Progenitor cell of endocrine pancreas (in vitro differentiated cells): ENCODE measurements around the gene DNAJA4. TPM values are rescaled to one million over a fixed set of nuclear protein-coding genes. Genes with fewer than 3 reads are reported as not detected.

ENCODE experiments used
- DNase-seq: peaks from one replicate; pipeline ENCODE4 v3.0.0; 2021; ENCODE audit warnings: low spot score; ENCODE audit not compliant: unreplicated experiment
- H3K27ac Mint-ChIP-seq: 2 replicates; pipeline ENCODE4 v1.8.0; 2021; ENCODE audit warnings: mild to moderate bottlenecking, moderate library complexity, mixed read lengths
- H3K27me3 Mint-ChIP-seq: 2 replicates; pipeline ENCODE4 v1.8.0; 2021; ENCODE audit warnings: mixed read lengths
- H3K36me3 Mint-ChIP-seq: 2 replicates; pipeline ENCODE4 v1.8.0; 2022; ENCODE audit warnings: mixed read lengths; ENCODE audit not compliant: insufficient read depth
- H3K4me1 Mint-ChIP-seq: 2 replicates; pipeline ENCODE4 v1.8.0; 2021; ENCODE audit warnings: low read depth, mixed read lengths
- H3K4me3 Mint-ChIP-seq: 2 replicates; pipeline ENCODE4 v1.8.0; 2021; ENCODE audit warnings: low read depth, mild to moderate bottlenecking, moderate library complexity, mixed read lengths
- H3K9me3 Mint-ChIP-seq: 2 replicates; pipeline ENCODE4 v1.8.0; 2021; ENCODE audit warnings: low read depth, mixed read lengths
- total RNA-seq: library from RNA; stranded (reverse); gene quantifications from 2 replicates; pipeline ENCODE4 v1.2.1, GENCODE V29; 2021
- TF ChIP-seq, protein P1 (sequence below): fragments of 200-600 bp; sonication (generic); IDR thresholded peaks from one replicate; pipeline ENCODE4 v1.5.0; 2021; ENCODE audit warnings: antibody characterized with exemption, mild to moderate bottlenecking; ENCODE audit not compliant: unreplicated experiment

Gene DNAJA4
- total RNA-seq, 1 donor from 2014 or later = 4.8 TPM

GRCh38 chr15:78299101-78299930, 35.0 kb downstream of the DNAJA4 start, which contains the start of gene SKIC8:
TSS of gene SKIC8 (minus strand) at chr15:78299609. CDS start at chr15:78295686, 3,923 bp downstream.
- DNase-seq = peak; percentile 85
- Mint-ChIP-seq H3K9me3 (no peaks in the 10 kb centered on the region), H3K36me3 (no peaks in the 10 kb centered on the region), H3K27me3 (peaks cover 19% of the 10 kb centered on the region), H3K4me1 (peaks cover 10% of the 10 kb centered on the region), H3K27ac (peak within 1 kb of the TSS; percentile 97), H3K4me3 (peak within 1 kb of the TSS; percentile 97)
- TF ChIP-seq, protein P1, sequence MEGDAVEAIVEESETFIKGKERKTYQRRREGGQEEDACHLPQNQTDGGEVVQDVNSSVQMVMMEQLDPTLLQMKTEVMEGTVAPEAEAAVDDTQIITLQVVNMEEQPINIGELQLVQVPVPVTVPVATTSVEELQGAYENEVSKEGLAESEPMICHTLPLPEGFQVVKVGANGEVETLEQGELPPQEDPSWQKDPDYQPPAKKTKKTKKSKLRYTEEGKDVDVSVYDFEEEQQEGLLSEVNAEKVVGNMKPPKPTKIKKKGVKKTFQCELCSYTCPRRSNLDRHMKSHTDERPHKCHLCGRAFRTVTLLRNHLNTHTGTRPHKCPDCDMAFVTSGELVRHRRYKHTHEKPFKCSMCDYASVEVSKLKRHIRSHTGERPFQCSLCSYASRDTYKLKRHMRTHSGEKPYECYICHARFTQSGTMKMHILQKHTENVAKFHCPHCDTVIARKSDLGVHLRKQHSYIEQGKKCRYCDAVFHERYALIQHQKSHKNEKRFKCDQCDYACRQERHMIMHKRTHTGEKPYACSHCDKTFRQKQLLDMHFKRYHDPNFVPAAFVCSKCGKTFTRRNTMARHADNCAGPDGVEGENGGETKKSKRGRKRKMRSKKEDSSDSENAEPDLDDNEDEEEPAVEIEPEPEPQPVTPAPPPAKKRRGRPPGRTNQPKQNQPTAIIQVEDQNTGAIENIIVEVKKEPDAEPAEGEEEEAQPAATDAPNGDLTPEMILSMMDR = no peak

DNA sequence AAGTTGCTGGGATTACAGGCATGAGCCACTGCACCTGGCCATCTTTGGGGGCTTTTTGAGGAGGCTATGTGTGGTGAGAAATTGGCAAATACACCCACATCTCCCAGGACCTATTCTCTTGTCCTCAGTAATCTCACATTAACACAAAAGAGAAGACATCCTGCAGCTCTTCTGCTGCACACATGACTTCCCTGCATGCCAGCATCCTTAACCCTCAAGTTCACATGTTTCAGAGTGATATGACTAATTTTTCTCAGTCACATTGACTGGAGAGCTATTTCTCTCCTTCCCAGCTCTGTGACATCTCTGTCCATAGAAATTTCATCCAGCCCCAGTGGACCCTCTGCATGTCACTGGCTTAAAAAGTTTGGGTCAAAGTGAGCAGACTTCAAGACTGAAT, 37.0 kb downstream of the DNAJA4 start:
- Mint-ChIP-seq H3K27me3 (peaks cover 24% of the 10 kb centered on the region), H3K9me3 (no peaks in the 10 kb centered on the region), H3K27ac (peak overlapping the region; percentile 13), H3K4me1 (peaks cover 12% of the 10 kb centered on the region), H3K36me3 (no peaks in the 10 kb centered on the region), H3K4me3 (peak overlapping the region; percentile 37)
- TF ChIP-seq, protein P1 = no peak
- no peak for DNase-seq

DNA sequence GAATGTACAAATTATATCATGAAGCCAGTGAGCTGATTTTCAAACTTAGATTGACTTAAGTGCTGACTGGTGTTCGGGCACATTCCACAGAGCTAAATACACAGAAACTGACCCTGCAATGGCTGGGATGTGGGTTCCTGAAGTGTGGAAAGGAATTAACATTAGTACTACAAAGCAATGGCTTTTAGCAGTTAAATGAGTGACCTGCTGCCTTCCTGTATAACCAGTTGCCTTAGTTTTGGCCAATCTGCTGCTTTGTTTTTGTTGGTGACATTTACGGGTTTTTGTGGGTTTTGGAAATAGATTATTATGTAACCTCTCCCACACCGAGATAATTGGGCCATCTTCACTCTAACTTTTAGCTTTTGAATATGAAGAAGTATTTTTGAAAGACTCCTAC, 37.5 kb downstream of the DNAJA4 start:
- no peak overlapping the region for H3K4me3 Mint-ChIP-seq
- no peak for DNase-seq

DNA sequence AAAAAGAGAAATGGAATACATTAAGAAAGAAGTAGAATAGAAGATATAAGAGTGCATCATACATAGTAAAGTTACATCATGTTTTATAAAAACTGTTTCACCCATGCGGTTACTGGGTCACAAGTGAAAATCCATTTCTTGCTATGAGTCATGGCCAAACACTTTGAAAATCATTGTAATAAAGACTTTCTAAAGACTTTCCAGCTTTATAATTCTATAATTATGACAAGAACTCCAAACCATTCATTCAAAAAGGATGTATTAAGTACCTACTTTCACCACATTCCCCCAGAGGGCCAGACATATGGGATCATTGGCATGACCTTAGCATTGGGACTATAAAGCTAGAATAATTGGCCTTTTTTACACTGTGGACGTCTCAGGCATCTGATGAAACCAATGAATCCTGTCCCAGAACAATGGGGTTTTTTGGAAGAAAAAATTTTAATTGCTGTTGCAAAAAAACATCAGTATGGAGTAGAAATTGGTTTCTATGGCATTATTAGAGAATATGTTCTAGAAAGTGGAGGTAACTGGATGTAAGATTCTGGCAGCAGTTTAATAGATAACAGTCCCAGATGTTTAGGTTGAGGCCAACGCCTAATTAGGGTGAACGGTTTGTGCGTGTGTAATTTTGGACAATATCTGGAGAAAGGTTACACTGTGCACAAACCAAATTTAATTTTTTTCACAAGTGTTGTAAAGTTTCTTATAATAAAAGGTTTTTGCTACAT, 38.4 kb downstream of the DNAJA4 start:
- H3K27me3 Mint-ChIP-seq = peaks cover 25% of the 10 kb centered on the region
- DNase-seq = no peak
- TF ChIP-seq, protein P1 = no peak
- no peaks in the 10 kb centered on the region for H3K36me3 Mint-ChIP-seq
- H3K9me3 Mint-ChIP-seq = no peaks in the 10 kb centered on the region
- H3K4me3 Mint-ChIP-seq = no peak overlapping the region
- H3K4me1 Mint-ChIP-seq = peaks cover 12% of the 10 kb centered on the region
- no peak overlapping the region for H3K27ac Mint-ChIP-seq

More for the DNA sequence above, 37.5 kb downstream of the DNAJA4 start:
- TF ChIP-seq, protein P1 = no peak
- Mint-ChIP-seq H3K27ac (no peak overlapping the region), H3K36me3 (no peaks in the 10 kb centered on the region), H3K9me3 (no peaks in the 10 kb centered on the region), H3K4me1 (peaks cover 12% of the 10 kb centered on the region), H3K27me3 (peaks cover 25% of the 10 kb centered on the region)
